ENCODE results near the gene COBL.

GRCh38 chr7:51340936-51341335, 24.3 kb upstream of the COBL start:
- TF ChIP-seq POLR2A (IDR thresholded peaks at IDR 0.05), result no peak
- TF ChIP-seq, protein P1, sequence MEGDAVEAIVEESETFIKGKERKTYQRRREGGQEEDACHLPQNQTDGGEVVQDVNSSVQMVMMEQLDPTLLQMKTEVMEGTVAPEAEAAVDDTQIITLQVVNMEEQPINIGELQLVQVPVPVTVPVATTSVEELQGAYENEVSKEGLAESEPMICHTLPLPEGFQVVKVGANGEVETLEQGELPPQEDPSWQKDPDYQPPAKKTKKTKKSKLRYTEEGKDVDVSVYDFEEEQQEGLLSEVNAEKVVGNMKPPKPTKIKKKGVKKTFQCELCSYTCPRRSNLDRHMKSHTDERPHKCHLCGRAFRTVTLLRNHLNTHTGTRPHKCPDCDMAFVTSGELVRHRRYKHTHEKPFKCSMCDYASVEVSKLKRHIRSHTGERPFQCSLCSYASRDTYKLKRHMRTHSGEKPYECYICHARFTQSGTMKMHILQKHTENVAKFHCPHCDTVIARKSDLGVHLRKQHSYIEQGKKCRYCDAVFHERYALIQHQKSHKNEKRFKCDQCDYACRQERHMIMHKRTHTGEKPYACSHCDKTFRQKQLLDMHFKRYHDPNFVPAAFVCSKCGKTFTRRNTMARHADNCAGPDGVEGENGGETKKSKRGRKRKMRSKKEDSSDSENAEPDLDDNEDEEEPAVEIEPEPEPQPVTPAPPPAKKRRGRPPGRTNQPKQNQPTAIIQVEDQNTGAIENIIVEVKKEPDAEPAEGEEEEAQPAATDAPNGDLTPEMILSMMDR (IDR thresholded peaks at IDR 0.05), result no peak
- no peak for TF ChIP-seq POLR2AphosphoS5 (IDR thresholded peaks at IDR 0.05)
- TF ChIP-seq EP300 (IDR thresholded peaks at IDR 0.05; ENCODE audit: low read depth), result no peak

Measured in transverse colon (tissue), 4 donors.